Neural cell (in vitro differentiated cells): Measurements from ENCODE around the gene ARHGEF7. TPM values are rescaled to one million over a fixed set of nuclear protein-coding genes. Genes with fewer than 3 reads are reported as not detected.

Source experiments
- H2AFZ ChIP-seq: fragments of 200-600, 300-800 bp; sonication (generic), shearing (Covaris generic); 2 replicates; pipeline ENCODE4 v1.6.0; 2014; ENCODE audit warnings: low read depth, mild to moderate bottlenecking, antibody characterized with exemption, low read length, moderate library complexity
- H3F3A ChIP-seq: fragments of 200-600 bp; shearing (Covaris generic); 2 replicates; pipeline ENCODE4 v1.6.1; 2016; ENCODE audit warnings: mild to moderate bottlenecking, moderate library complexity, mixed read lengths, antibody characterized with exemption, low read length; ENCODE audit not compliant: insufficient read depth, poor library complexity, severe bottlenecking
- H3K27ac ChIP-seq: fragments of 200-600, 300-800 bp; sonication (generic), shearing (Covaris generic); 2 replicates; pipeline ENCODE4 v1.5.1; 2014; ENCODE audit warnings: mild to moderate bottlenecking, low read length, moderate library complexity
- H3K27me3 ChIP-seq: fragments of 300-800, 200-600 bp; sonication (generic), shearing (Covaris generic); 2 replicates; pipeline ENCODE4 v1.6.0; 2014; ENCODE audit warnings: mild to moderate bottlenecking, low read depth, low read length, moderate library complexity; ENCODE audit not compliant: insufficient read depth
- H3K36me3 ChIP-seq: fragments of 300-800, 200-600 bp; sonication (generic), shearing (Covaris generic); 2 replicates; pipeline ENCODE4 v1.5.1; 2014; ENCODE audit warnings: mild to moderate bottlenecking, antibody characterized with exemption, low read length, moderate library complexity; ENCODE audit not compliant: insufficient read depth
- H3K4me2 ChIP-seq: fragments of 300-800, 200-600 bp; sonication (generic), shearing (Covaris generic); 2 replicates; pipeline ENCODE4 v1.6.0; 2014; ENCODE audit warnings: mild to moderate bottlenecking, low read length
- H3K4me3 ChIP-seq: fragments of 300-800, 200-600 bp; sonication (generic), shearing (Covaris generic); 2 replicates; pipeline ENCODE4 v1.5.1; 2014; ENCODE audit warnings: mild to moderate bottlenecking, low read length, moderate library complexity
- H3K79me2 ChIP-seq: fragments of 200-600 bp; shearing (Covaris generic); replicated peaks from 2 replicates; pipeline ENCODE4 v1.6.0; 2014; ENCODE audit warnings: mild to moderate bottlenecking, low read length, moderate library complexity; ENCODE audit not compliant: insufficient read depth
- H3K9ac ChIP-seq: fragments of 300-800, 200-600 bp; sonication (generic), shearing (Covaris generic); 2 replicates; pipeline ENCODE4 v1.6.1; 2016; ENCODE audit warnings: mild to moderate bottlenecking, low read length, mixed read lengths
- H3K9me2 ChIP-seq: fragments of 200-600 bp; shearing (Covaris generic); 2 replicates; pipeline ENCODE4 v1.6.1; 2016; ENCODE audit warnings: mild to moderate bottlenecking, low read length, mixed read lengths; ENCODE audit not compliant: insufficient read depth
- H3K9me3 ChIP-seq: fragments of 200-600, 300-800 bp; sonication (generic), shearing (Covaris generic); 2 replicates; pipeline ENCODE4 v1.6.1; 2016; ENCODE audit warnings: mild to moderate bottlenecking, mixed run types, low read length, moderate library complexity, mixed read lengths
- H4K20me1 ChIP-seq: fragments of 200-600 bp; shearing (Covaris generic); 2 replicates; pipeline ENCODE4 v1.6.1; 2016; ENCODE audit warnings: mild to moderate bottlenecking, mixed run types; ENCODE audit not compliant: insufficient read depth
- EP300 ChIP-seq: fragments of 450-650 bp; conservative IDR thresholded peaks from 2 replicates; pipeline ENCODE4 v1.6.1; 2014; ENCODE audit warnings: antibody characterized with exemption, mild to moderate bottlenecking, moderate library complexity; ENCODE audit not compliant: poor library complexity, severe bottlenecking
- EZH2 ChIP-seq: fragments of 200-600, 300-800 bp; shearing (Covaris generic), sonication (generic); IDR thresholded peaks from 2 replicates; pipeline ENCODE4 v1.6.1; 2014; ENCODE audit warnings: antibody characterized with exemption, low read length, borderline replicate concordance, mild to moderate bottlenecking; ENCODE audit not compliant: insufficient read depth, poor library complexity, severe bottlenecking
- MXI1 ChIP-seq: fragments of 450-650 bp; conservative IDR thresholded peaks from 2 replicates; pipeline ENCODE4 v1.6.1; 2014; ENCODE audit warnings: antibody characterized with exemption, mild to moderate bottlenecking; ENCODE audit not compliant: poor library complexity, severe bottlenecking
- POLR2AphosphoS5 ChIP-seq: IDR thresholded peaks from 2 replicates; pipeline ENCODE4 v1.6.1; 2012
- RAD21 ChIP-seq: fragments of 450-650 bp; conservative IDR thresholded peaks from 2 replicates; pipeline ENCODE4 v1.6.1; 2014; ENCODE audit warnings: antibody characterized with exemption, mild to moderate bottlenecking, moderate library complexity
- REST ChIP-seq: IDR thresholded peaks from 2 replicates; pipeline ENCODE4 v1.6.1; 2012; ENCODE audit warnings: borderline replicate concordance
- SMC3 ChIP-seq: fragments of 450-650 bp; conservative IDR thresholded peaks from 2 replicates; pipeline ENCODE4 v1.6.1; 2014; ENCODE audit warnings: antibody characterized with exemption, mild to moderate bottlenecking, moderate library complexity; ENCODE audit not compliant: poor library complexity
- TAF1 ChIP-seq: IDR thresholded peaks from 2 replicates; pipeline ENCODE4 v1.6.1; 2012; ENCODE audit warnings: low read depth
- polyA plus RNA-seq: library from polyadenylated mRNA; depleted of rRNA; stranded (reverse); fragments of >200 nt; gene quantifications from 2 replicates; pipeline ENCODE4 v1.2.3, GENCODE V29; 2014
- TF ChIP-seq, protein P1 (sequence below): fragments of 450-650 bp; IDR thresholded peaks from 2 replicates; pipeline ENCODE4 v1.5.1; 2014; ENCODE audit warnings: antibody characterized with exemption, mild to moderate bottlenecking, moderate library complexity; ENCODE audit not compliant: poor library complexity, severe bottlenecking

ARHGEF7 gene
- polyA plus RNA-seq, 1 donor from 2014 or later, result 155 TPM

DNA sequence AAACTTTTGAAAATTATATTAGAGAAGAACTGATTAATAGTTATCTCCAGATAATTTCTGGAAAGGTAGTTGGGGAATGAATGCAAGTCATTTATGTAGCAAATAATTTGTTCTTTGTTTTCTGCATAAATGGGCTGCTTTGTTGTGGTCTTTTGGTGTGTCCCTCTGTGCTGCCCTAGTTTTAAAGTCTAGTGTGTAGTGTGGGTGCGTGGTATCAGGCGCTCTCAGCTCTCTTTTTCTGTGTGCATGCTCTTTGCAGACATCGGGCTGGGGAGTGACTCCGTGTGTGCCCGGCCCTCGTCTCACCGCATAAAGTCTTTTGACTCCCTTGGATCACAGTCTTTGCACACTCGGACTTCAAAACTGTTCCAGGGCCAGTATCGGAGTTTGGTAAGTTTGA is 94.5 kb downstream of the ARHGEF7 start:
- Histone ChIP-seq H3K4me3 (no peak overlapping the region), H3K9me2 (no peaks in the 10 kb centered on the region), H3K27me3 (no peaks in the 10 kb centered on the region), H3K79me2 (peaks cover 60% of the 10 kb centered on the region), H3F3A (no peaks in the 10 kb centered on the region), H3K9me3 (no peaks in the 10 kb centered on the region), H4K20me1 (peaks cover under 1% of the 10 kb centered on the region), H3K4me2 (no peak overlapping the region), H3K27ac (no peak overlapping the region), H3K36me3 (no peaks in the 10 kb centered on the region), H2AFZ (no peak overlapping the region), H3K9ac (no peak overlapping the region)
- TF ChIP-seq POLR2AphosphoS5 (no peak), RAD21 (no peak), TAF1 (no peak), SMC3 (no peak), REST (no peak), MXI1 (no peak), EZH2 (no peak), EP300 (no peak)
- TF ChIP-seq, protein P1, sequence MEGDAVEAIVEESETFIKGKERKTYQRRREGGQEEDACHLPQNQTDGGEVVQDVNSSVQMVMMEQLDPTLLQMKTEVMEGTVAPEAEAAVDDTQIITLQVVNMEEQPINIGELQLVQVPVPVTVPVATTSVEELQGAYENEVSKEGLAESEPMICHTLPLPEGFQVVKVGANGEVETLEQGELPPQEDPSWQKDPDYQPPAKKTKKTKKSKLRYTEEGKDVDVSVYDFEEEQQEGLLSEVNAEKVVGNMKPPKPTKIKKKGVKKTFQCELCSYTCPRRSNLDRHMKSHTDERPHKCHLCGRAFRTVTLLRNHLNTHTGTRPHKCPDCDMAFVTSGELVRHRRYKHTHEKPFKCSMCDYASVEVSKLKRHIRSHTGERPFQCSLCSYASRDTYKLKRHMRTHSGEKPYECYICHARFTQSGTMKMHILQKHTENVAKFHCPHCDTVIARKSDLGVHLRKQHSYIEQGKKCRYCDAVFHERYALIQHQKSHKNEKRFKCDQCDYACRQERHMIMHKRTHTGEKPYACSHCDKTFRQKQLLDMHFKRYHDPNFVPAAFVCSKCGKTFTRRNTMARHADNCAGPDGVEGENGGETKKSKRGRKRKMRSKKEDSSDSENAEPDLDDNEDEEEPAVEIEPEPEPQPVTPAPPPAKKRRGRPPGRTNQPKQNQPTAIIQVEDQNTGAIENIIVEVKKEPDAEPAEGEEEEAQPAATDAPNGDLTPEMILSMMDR, result no peak

- Histone ChIP-seq H3F3A (no peaks in the 10 kb centered on the region), H3K27ac (no peak overlapping the region), H3K9ac (no peak overlapping the region), H3K79me2 (peaks cover 64% of the 10 kb centered on the region), H3K27me3 (no peaks in the 10 kb centered on the region), H3K9me2 (no peaks in the 10 kb centered on the region), H4K20me1 (peaks cover 1% of the 10 kb centered on the region), H3K36me3 (no peaks in the 10 kb centered on the region), H3K4me3 (no peak overlapping the region), H3K9me3 (no peaks in the 10 kb centered on the region), H2AFZ (no peak overlapping the region), H3K4me2 (no peak overlapping the region)
- TF ChIP-seq EZH2 (no peak), MXI1 (no peak), TAF1 (no peak), RAD21 (no peak), REST (no peak), SMC3 (no peak), POLR2AphosphoS5 (no peak), EP300 (no peak)
- TF ChIP-seq, protein P1, result no peak
These were observed 95.0 kb downstream of the ARHGEF7 start for GRCh38 chr13:111210091-111210490.
